Lung (tissue), 10 donors: ENCODE data around the gene PSG4. TPM values are rescaled to one million over a fixed set of nuclear protein-coding genes. Genes with fewer than 3 reads are reported as not detected.
"Not testable (repeated sequence)": the region's sequence is repeated elsewhere in the genome, so short reads cannot be mapped to it uniquely, and the experiment has no call there.

Experiments
- ATAC-seq: fragments of 200-7000 bp; cut with Tn5 transposase; one replicate; pipeline ENCODE4 v1.9.1; 2020; ENCODE audit warnings: moderate number of reproducible peaks; ENCODE audit not compliant: insufficient read depth, low FRiP score
- DNase-seq, 3 donors: peaks; one replicate each; pipeline ENCODE4 v3.0.0-alpha.2; 2013 to 2017
- H3K27ac ChIP-seq, 2 donors: one replicate each; pipeline ENCODE4 v1.5.1; 2013; ENCODE audit warnings: mild to moderate bottlenecking in 2 of 2, moderate library complexity in 2 of 2, control low read depth in 1 of 2, inconsistent platforms in 1 of 2, low read depth in 1 of 2, low read length in 1 of 2
- H3K27me3 ChIP-seq, 3 donors: one replicate each; pipeline ENCODE4 v1.5.1; 2013; ENCODE audit warnings: low read length in 2 of 3; ENCODE audit not compliant: control insufficient read depth in 3 of 3, insufficient read depth in 3 of 3
- H3K36me3 ChIP-seq, 4 donors: one replicate each; pipeline ENCODE4 v1.5.1; 2013; ENCODE audit warnings: low read length in 4 of 4, mild to moderate bottlenecking in 1 of 4, moderate library complexity in 1 of 4; ENCODE audit not compliant: control insufficient read depth in 4 of 4, insufficient read depth in 4 of 4
- H3K4me1 ChIP-seq, 5 donors: one replicate each; pipeline ENCODE4 v1.5.1; 2013; ENCODE audit warnings: low read length in 5 of 5, mild to moderate bottlenecking in 2 of 5, moderate library complexity in 1 of 5; ENCODE audit not compliant: control insufficient read depth in 5 of 5, insufficient read depth in 5 of 5
- H3K4me3 ChIP-seq: one replicate; pipeline ENCODE4 v1.5.1; 2013; ENCODE audit warnings: mild to moderate bottlenecking, control low read depth, moderate library complexity
- H3K9ac ChIP-seq, 2 donors: one replicate each; pipeline ENCODE4 v1.5.1; 2013; ENCODE audit warnings: low read length in 2 of 2, control low read depth in 1 of 2; ENCODE audit not compliant: insufficient read depth in 1 of 2
- H3K9me3 ChIP-seq, 4 donors: one replicate each; pipeline ENCODE4 v1.5.1; 2013; ENCODE audit warnings: low read length in 3 of 4, mild to moderate bottlenecking in 1 of 4, moderate library complexity in 1 of 4; ENCODE audit not compliant: control insufficient read depth in 4 of 4, insufficient read depth in 3 of 4
- WGBS, 2 donors: extraction: QIAGEN DNeasy Blood & Tissue Kit; methylation state at CpG; one replicate each; pipeline ENCODE4 v1.1.7; 2013; 5-methylcytosine and 5-hydroxymethylcytosine counted together
- polyA plus RNA-seq, 2 donors: library from polyadenylated mRNA; stranded (reverse); fragments of 200-250 nt; gene quantifications; one replicate each; pipeline ENCODE4 v1.2.1, GENCODE V29; 2013
- total RNA-seq, 2 donors: library from RNA; depleted of rRNA in 1 of 2; stranded (reverse); fragments of >200 nt in 1 of 2; gene quantifications; one replicate each; pipeline ENCODE4 v1.2.1, GENCODE V29; 2014 to 2021
- donor health status: Bipolar disorder and iron deficiency.
- donor health status: healthy.
- donor health status: DM: yes; HTN: yes; CAD: no.

PSG4 gene
- total and polyA plus RNA-seq, 4 donors, result not detected

- not testable (repeated sequence) for ATAC-seq, H3K9me3 ChIP-seq, DNase-seq, H3K27ac ChIP-seq, H3K9ac ChIP-seq, H3K4me1 ChIP-seq, H3K27me3 ChIP-seq, H3K36me3 ChIP-seq, H3K4me3 ChIP-seq
- WGBS, 2 donors, result 39 to 55% methylated on average over 5 of the region's 5 CpGs
Observed at GRCh38 chr19:43198686-43199419, 6.6 kb downstream of the PSG4 start.

GRCh38 chr19:43197666-43198397 is 7.6 kb downstream of the PSG4 start:
- not testable (repeated sequence) for H3K36me3 ChIP-seq, H3K4me1 ChIP-seq, H3K27me3 ChIP-seq, H3K4me3 ChIP-seq, H3K9ac ChIP-seq, ATAC-seq, H3K9me3 ChIP-seq, H3K27ac ChIP-seq, DNase-seq
- WGBS, 2 donors, result 92 to 95% methylated on average over 4 to 6 of the region's 7 CpGs

- not testable (repeated sequence) for H3K9ac ChIP-seq, H3K27ac ChIP-seq, H3K4me3 ChIP-seq, H3K9me3 ChIP-seq, DNase-seq, H3K4me1 ChIP-seq, H3K36me3 ChIP-seq, H3K27me3 ChIP-seq, ATAC-seq
- WGBS, 2 donors, result 83 to 87% methylated on average over 7 of the region's 7 CpGs
Observed at GRCh38 chr19:43194397-43194796, 11.0 kb downstream of the PSG4 start.

- not testable (repeated sequence) for ATAC-seq, H3K36me3 ChIP-seq, H3K4me1 ChIP-seq, H3K9ac ChIP-seq, H3K27me3 ChIP-seq, DNase-seq, H3K4me3 ChIP-seq, H3K9me3 ChIP-seq, H3K27ac ChIP-seq
- WGBS, 2 donors, result 51 to 64% methylated on average over 4 of the region's 4 CpGs
Observed at GRCh38 chr19:43192381-43193155, 12.9 kb downstream of the PSG4 start.

- ATAC-seq, H3K9me3 ChIP-seq, DNase-seq, H3K9ac ChIP-seq, H3K4me1 ChIP-seq, H3K4me3 ChIP-seq, H3K27me3 ChIP-seq, H3K27ac ChIP-seq, H3K36me3 ChIP-seq: not testable (repeated sequence)
- WGBS, 2 donors, result 43 to 60% methylated on average over 9 of the region's 9 CpGs
Observed at GRCh38 chr19:43188092-43188491, 17.3 kb downstream of the PSG4 start.

GRCh38 chr19:43186311-43186935 is 19.0 kb downstream of the PSG4 start, which contains the start of gene PSG5:
Gene PSG5 (minus strand): TSS chr19:43186536. CDS start chr19:43186405, 131 bp downstream.
- not testable (repeated sequence) for H3K36me3 ChIP-seq, H3K4me1 ChIP-seq, H3K9ac ChIP-seq, H3K27ac ChIP-seq, H3K4me3 ChIP-seq, ATAC-seq, DNase-seq, H3K9me3 ChIP-seq, H3K27me3 ChIP-seq
- WGBS, 2 donors, result 72 to 74% methylated on average over 7 of the region's 7 CpGs

- H3K9me3 ChIP-seq, H3K27me3 ChIP-seq, H3K36me3 ChIP-seq, H3K4me1 ChIP-seq, H3K9ac ChIP-seq, H3K27ac ChIP-seq, ATAC-seq, DNase-seq, H3K4me3 ChIP-seq: not testable (repeated sequence)
- WGBS, 2 donors, result 63 to 65% methylated on average over 3 to 4 of the region's 4 CpGs
Observed at GRCh38 chr19:43181869-43182771, 23.3 kb downstream of the PSG4 start.
